Measurements from ENCODE around the gene SEZ6L.

DNA sequence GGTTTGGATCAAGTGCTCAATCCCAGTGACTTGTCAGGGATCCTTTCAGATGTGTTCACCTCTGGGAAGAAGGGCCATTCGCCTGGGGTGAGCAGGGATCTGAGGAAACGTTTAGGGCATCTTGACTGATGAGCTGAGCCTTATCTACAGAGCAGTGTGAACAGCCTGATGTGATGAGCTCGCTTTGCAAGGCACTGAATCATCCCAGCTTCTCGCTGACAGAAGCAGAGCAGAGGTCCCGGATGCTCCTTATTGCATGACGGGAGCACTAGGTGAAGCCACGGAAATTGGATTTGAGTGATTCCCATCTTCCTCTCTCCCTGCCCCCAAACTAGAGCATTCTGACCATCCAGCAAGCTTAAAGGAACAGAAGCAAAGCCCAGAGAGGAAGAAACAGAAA, 46.5 kb downstream of the SEZ6L start:
- TF ChIP-seq POLR2AphosphoS2 (conservative IDR thresholded peaks at IDR 0.05; ENCODE audit: low read length) = no peak
- no peak for TF ChIP-seq FOSB (CRISPR knock-in tag; IDR thresholded peaks at IDR 0.05)
- TF ChIP-seq, protein P1, sequence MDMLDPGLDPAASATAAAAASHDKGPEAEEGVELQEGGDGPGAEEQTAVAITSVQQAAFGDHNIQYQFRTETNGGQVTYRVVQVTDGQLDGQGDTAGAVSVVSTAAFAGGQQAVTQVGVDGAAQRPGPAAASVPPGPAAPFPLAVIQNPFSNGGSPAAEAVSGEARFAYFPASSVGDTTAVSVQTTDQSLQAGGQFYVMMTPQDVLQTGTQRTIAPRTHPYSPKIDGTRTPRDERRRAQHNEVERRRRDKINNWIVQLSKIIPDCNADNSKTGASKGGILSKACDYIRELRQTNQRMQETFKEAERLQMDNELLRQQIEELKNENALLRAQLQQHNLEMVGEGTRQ (IDR thresholded peaks at IDR 0.05) = no peak
- no peak for TF ChIP-seq RFX5 (IDR thresholded peaks at IDR 0.05)
- TF ChIP-seq, protein P2, sequence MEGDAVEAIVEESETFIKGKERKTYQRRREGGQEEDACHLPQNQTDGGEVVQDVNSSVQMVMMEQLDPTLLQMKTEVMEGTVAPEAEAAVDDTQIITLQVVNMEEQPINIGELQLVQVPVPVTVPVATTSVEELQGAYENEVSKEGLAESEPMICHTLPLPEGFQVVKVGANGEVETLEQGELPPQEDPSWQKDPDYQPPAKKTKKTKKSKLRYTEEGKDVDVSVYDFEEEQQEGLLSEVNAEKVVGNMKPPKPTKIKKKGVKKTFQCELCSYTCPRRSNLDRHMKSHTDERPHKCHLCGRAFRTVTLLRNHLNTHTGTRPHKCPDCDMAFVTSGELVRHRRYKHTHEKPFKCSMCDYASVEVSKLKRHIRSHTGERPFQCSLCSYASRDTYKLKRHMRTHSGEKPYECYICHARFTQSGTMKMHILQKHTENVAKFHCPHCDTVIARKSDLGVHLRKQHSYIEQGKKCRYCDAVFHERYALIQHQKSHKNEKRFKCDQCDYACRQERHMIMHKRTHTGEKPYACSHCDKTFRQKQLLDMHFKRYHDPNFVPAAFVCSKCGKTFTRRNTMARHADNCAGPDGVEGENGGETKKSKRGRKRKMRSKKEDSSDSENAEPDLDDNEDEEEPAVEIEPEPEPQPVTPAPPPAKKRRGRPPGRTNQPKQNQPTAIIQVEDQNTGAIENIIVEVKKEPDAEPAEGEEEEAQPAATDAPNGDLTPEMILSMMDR (IDR thresholded peaks at IDR 0.05) = no peak
- TF ChIP-seq, protein P3, sequence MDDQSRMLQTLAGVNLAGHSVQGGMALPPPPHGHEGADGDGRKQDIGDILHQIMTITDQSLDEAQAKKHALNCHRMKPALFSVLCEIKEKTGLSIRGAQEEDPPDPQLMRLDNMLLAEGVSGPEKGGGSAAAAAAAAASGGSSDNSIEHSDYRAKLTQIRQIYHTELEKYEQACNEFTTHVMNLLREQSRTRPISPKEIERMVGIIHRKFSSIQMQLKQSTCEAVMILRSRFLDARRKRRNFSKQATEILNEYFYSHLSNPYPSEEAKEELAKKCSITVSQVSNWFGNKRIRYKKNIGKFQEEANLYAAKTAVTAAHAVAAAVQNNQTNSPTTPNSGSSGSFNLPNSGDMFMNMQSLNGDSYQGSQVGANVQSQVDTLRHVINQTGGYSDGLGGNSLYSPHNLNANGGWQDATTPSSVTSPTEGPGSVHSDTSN (IDR thresholded peaks at IDR 0.05) = no peak
- TF ChIP-seq ESRRA (IDR thresholded peaks at IDR 0.05; ENCODE audit: borderline replicate concordance, low read length) = no peak
- no peak for TF ChIP-seq POLR2A (IDR thresholded peaks at IDR 0.05; ENCODE audit: low read length)
- TF ChIP-seq, protein P4, sequence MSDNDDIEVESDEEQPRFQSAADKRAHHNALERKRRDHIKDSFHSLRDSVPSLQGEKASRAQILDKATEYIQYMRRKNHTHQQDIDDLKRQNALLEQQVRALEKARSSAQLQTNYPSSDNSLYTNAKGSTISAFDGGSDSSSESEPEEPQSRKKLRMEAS (IDR thresholded peaks at IDR 0.05) = no peak

All from A549 (cell line).